ENCODE results near the gene FZD4. TPM values are rescaled to one million over a fixed set of nuclear protein-coding genes. Genes with fewer than 3 reads are reported as not detected.

The FZD4 gene
- total and polyA plus RNA-seq, 2 donors (not counting 1 experiment from before 2014, with no cell fraction given): 0.01 to 0.02 TPM

DNA sequence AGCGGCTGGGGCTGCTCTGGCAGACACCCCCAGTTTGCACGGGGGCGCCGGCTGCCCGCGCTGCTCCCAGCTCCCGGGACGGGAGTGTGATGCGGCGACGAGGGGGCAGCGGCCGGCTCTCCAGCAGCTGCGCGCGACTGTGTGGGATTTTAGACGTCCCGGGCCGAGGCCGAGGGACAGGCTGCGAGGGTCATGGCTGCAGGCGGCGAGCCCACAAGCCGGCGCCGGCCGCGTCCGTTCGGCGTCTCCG lies 159 bp downstream of the FZD4 start:
- H3K4me1 Mint-ChIP-seq: peaks cover 18% of the 10 kb centered on the region
- H3K9me3 Mint-ChIP-seq (ENCODE audit: insufficient read depth): no peaks in the 10 kb centered on the region
- no peak overlapping the region for H3K27ac Mint-ChIP-seq
- ATAC-seq (ENCODE audit: low read depth): no peak
- H3K9me3 ChIP-seq (ENCODE audit: control extremely low read depth in 1 of 3, control insufficient read depth in 2 of 3, insufficient read depth in 1 of 3, low read length in 2 of 3): no peaks in the 10 kb centered on the region
- H3K4me1 ChIP-seq (ENCODE audit: control insufficient read depth in 2 of 2, insufficient read depth in 2 of 2, low read length in 2 of 2): peaks cover 11 to 17% of the 10 kb centered on the region in 2 donors
- no peak for DNase-seq
- no peaks in the 10 kb centered on the region for H3K79me2 ChIP-seq (ENCODE audit: control insufficient read depth, insufficient read depth, low read length)
- peaks cover 25% of the 10 kb centered on the region for H3K27me3 Mint-ChIP-seq
- 2% methylated on average over 32 of the region's 32 CpGs for WGBS (ENCODE audit: insufficient coverage)
- ChIA-PET POLR2A (no interaction called here), CTCF (interaction anchor here (1.1 to 2.3 kb wide), 2 partner anchors 16 to 336 kb away, joined by 3 to 11 read pairs; no protein-coding TSS in a partner anchor)
- no peak for TF ChIP-seq EZH2 (IDR thresholded peaks at IDR 0.05; ENCODE audit: borderline replicate concordance, insufficient read depth, low read depth, low read length, poor library complexity, severe bottlenecking)
- TF ChIP-seq, protein P1, sequence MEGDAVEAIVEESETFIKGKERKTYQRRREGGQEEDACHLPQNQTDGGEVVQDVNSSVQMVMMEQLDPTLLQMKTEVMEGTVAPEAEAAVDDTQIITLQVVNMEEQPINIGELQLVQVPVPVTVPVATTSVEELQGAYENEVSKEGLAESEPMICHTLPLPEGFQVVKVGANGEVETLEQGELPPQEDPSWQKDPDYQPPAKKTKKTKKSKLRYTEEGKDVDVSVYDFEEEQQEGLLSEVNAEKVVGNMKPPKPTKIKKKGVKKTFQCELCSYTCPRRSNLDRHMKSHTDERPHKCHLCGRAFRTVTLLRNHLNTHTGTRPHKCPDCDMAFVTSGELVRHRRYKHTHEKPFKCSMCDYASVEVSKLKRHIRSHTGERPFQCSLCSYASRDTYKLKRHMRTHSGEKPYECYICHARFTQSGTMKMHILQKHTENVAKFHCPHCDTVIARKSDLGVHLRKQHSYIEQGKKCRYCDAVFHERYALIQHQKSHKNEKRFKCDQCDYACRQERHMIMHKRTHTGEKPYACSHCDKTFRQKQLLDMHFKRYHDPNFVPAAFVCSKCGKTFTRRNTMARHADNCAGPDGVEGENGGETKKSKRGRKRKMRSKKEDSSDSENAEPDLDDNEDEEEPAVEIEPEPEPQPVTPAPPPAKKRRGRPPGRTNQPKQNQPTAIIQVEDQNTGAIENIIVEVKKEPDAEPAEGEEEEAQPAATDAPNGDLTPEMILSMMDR (IDR thresholded peaks at IDR 0.05): no peak
- peak overlapping the region; percentile 34 for H3K4me3 Mint-ChIP-seq
- no peaks in the 10 kb centered on the region for H4K20me1 ChIP-seq (ENCODE audit: control insufficient read depth, insufficient read depth, low read length, poor library complexity, severe bottlenecking)
- peak overlapping the region; percentile 51 for H3K9ac ChIP-seq (ENCODE audit: low read length)
- H3K27ac ChIP-seq (ENCODE audit: low read length in 2 of 2): no peak overlapping the region
- peak overlapping the region; percentile 88 for H2AFZ ChIP-seq (ENCODE audit: insufficient read depth, low read depth, low read length, poor library complexity, severe bottlenecking)
- H3K4me3 ChIP-seq (ENCODE audit: control extremely low read depth in 1 of 5, extremely low read depth in 1 of 5, insufficient read depth in 1 of 5, low read depth in 2 of 5, low read length in 4 of 5): peak overlapping the region in 3 of 5 experiments; percentile 46 to 57 (median 53)
- peaks cover 0 to 16% (median 7%) of the 10 kb centered on the region in 4 experiments for H3K27me3 ChIP-seq (replicated peaks in 1 of 4; ENCODE audit: control extremely low read depth in 1 of 4, control insufficient read depth in 3 of 4, insufficient read depth in 4 of 4, low read length in 3 of 4)
- no peaks in the 10 kb centered on the region for H3K36me3 ChIP-seq (replicated peaks in 1 of 2; ENCODE audit: control extremely low read depth in 1 of 2, control insufficient read depth in 1 of 2, extremely low read depth in 1 of 2, insufficient read depth in 2 of 2, low read length in 1 of 2)
- intact Hi-C loops (cut with micrococcal nuclease): no loop called here
- H3K4me2 ChIP-seq (replicated peaks; ENCODE audit: low read depth, low read length, poor library complexity, severe bottlenecking): peak overlapping the region; percentile 90

DNA sequence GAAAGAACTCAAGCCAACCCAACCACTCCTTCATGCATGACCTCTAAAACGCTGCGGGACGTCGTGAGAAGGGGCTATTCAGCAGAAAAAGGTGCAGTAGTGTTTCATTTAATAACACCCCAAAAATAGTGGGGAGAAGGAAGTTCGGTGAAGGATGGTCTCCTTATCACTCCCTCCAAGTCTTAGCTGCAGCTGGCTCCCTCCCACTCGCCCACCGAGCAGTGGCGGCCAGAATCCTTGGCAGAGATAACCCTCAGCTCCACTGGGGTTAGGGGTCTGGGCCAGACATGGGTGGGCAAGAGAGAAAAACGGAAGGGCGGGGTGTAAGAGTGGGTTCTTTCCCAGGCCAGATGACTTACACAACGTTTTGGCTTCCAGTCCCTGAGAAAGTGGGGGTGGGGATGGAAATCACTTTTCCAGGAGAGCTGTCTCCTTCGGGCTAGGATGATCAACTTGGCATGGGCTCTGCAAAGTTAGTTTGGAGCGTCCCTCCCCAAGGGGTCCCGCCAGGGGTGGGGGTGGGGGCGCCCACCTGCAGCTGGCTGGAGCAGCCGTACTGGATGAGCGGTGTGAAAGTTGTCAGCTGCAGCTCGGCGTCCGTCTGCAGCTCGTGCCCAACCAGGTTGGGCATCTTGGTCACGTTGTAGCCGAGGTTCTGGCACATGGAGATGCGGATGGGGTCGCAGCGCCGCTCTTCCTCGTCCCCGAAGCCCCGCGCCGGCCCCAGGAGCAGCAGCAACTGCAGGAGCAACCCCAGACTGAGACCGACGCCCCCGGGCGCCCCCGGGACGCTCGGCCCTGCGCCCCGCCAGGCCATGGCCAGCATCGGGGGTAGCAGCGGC lies 705 bp downstream of the FZD4 start:
- peak overlapping the region in 3 of 5 experiments; percentile 46 to 57 (median 53) for H3K4me3 ChIP-seq (ENCODE audit: control extremely low read depth in 1 of 5, extremely low read depth in 1 of 5, insufficient read depth in 1 of 5, low read depth in 2 of 5, low read length in 4 of 5)
- peaks cover 11 to 17% of the 10 kb centered on the region in 2 donors for H3K4me1 ChIP-seq (ENCODE audit: control insufficient read depth in 2 of 2, insufficient read depth in 2 of 2, low read length in 2 of 2)
- peak overlapping the region; percentile 51 for H3K9ac ChIP-seq (ENCODE audit: low read length)
- intact Hi-C loops (cut with micrococcal nuclease): no loop called here
- Mint-ChIP-seq H3K4me1 (peaks cover 18% of the 10 kb centered on the region), H3K27me3 (peaks cover 26% of the 10 kb centered on the region), H3K4me3 (peak overlapping the region; percentile 85), H3K27ac (no peak overlapping the region), H3K9me3 (ENCODE audit: insufficient read depth) (no peaks in the 10 kb centered on the region)
- peak overlapping the region; percentile 88 for H2AFZ ChIP-seq (ENCODE audit: insufficient read depth, low read depth, low read length, poor library complexity, severe bottlenecking)
- DNase-seq: peak; percentile 27
- TF ChIP-seq, protein P1 (IDR thresholded peaks at IDR 0.05): no peak
- TF ChIP-seq EZH2 (IDR thresholded peaks at IDR 0.05; ENCODE audit: borderline replicate concordance, insufficient read depth, low read depth, low read length, poor library complexity, severe bottlenecking): no peak
- peaks cover 0 to 16% (median 7%) of the 10 kb centered on the region in 4 experiments for H3K27me3 ChIP-seq (replicated peaks in 1 of 4; ENCODE audit: control extremely low read depth in 1 of 4, control insufficient read depth in 3 of 4, insufficient read depth in 4 of 4, low read length in 3 of 4)
- H3K9me3 ChIP-seq (ENCODE audit: control extremely low read depth in 1 of 3, control insufficient read depth in 2 of 3, insufficient read depth in 1 of 3, low read length in 2 of 3): no peaks in the 10 kb centered on the region
- ChIA-PET CTCF (interaction anchor here (1.1 to 2.3 kb wide), 2 partner anchors 15 to 336 kb away, joined by 3 to 11 read pairs; no protein-coding TSS in a partner anchor), POLR2A (no interaction called here)
- H3K27ac ChIP-seq (ENCODE audit: low read length in 2 of 2): no peak overlapping the region
- H3K36me3 ChIP-seq (replicated peaks in 1 of 2; ENCODE audit: control extremely low read depth in 1 of 2, control insufficient read depth in 1 of 2, extremely low read depth in 1 of 2, insufficient read depth in 2 of 2, low read length in 1 of 2): no peaks in the 10 kb centered on the region
- no peaks in the 10 kb centered on the region for H4K20me1 ChIP-seq (ENCODE audit: control insufficient read depth, insufficient read depth, low read length, poor library complexity, severe bottlenecking)
- peak overlapping the region; percentile 90 for H3K4me2 ChIP-seq (replicated peaks; ENCODE audit: low read depth, low read length, poor library complexity, severe bottlenecking)
- 7% methylated on average over 36 of the region's 43 CpGs for WGBS (ENCODE audit: insufficient coverage)
- H3K79me2 ChIP-seq (ENCODE audit: control insufficient read depth, insufficient read depth, low read length): no peaks in the 10 kb centered on the region
- ATAC-seq (ENCODE audit: low read depth): no peak

Data from B cell (primary cell).